HG03066 (cell line): ENCODE data around the gene SOBP.

ENCODE experiments used
- ATAC-seq: cut with Tn5 transposase; IDR thresholded peaks from one replicate; pipeline ENCODE4 v1.9.1; 2021; ENCODE audit warnings: low read depth; ENCODE audit not compliant: unreplicated experiment

SOBP gene

GRCh38 chr6:107633680-107634323 is 143.9 kb downstream of the SOBP start:
- ATAC-seq: no peak

GRCh38 chr6:107634324-107635056 is 144.6 kb downstream of the SOBP start:
- ATAC-seq: no peak

GRCh38 chr6:107635057-107635515 is 145.2 kb downstream of the SOBP start:
- ATAC-seq: no peak

- no peak for ATAC-seq
Measured at GRCh38 chr6:107636486-107636885, 146.6 kb downstream of the SOBP start.

- no peak for ATAC-seq
Measured at GRCh38 chr6:107637316-107638315, 147.7 kb downstream of the SOBP start.

GRCh38 chr6:107638493-107638892 is 148.6 kb downstream of the SOBP start:
- ATAC-seq: peak; percentile 57

GRCh38 chr6:107639511-107639910 is 149.6 kb downstream of the SOBP start:
- no peak for ATAC-seq

- no peak for ATAC-seq
Measured at GRCh38 chr6:107641071-107641470, 151.2 kb downstream of the SOBP start.

- no peak for ATAC-seq
Measured at GRCh38 chr6:107641500-107641941, 151.6 kb downstream of the SOBP start.

- no peak for ATAC-seq
Measured at GRCh38 chr6:107642095-107642860, 152.4 kb downstream of the SOBP start.

GRCh38 chr6:107642861-107643328 is 153.0 kb downstream of the SOBP start:
- no peak for ATAC-seq

GRCh38 chr6:107644513-107644912 is 154.6 kb downstream of the SOBP start:
- no peak for ATAC-seq

GRCh38 chr6:107645740-107646139 is 155.8 kb downstream of the SOBP start:
- ATAC-seq: no peak

GRCh38 chr6:107646176-107646575 is 156.3 kb downstream of the SOBP start:
- ATAC-seq: no peak

- ATAC-seq: no peak
Measured at GRCh38 chr6:107646776-107647438, 157.0 kb downstream of the SOBP start.

GRCh38 chr6:107647439-107647948 is 157.6 kb downstream of the SOBP start:
- ATAC-seq: no peak

GRCh38 chr6:107648983-107649382 is 159.1 kb downstream of the SOBP start:
- ATAC-seq: no peak

GRCh38 chr6:107652526-107653182 is 162.7 kb downstream of the SOBP start:
- no peak for ATAC-seq

GRCh38 chr6:107653183-107653580 is 163.3 kb downstream of the SOBP start:
- no peak for ATAC-seq
